ENCODE data around the gene FAM81A. TPM values are rescaled to one million over a fixed set of nuclear protein-coding genes. Genes with fewer than 3 reads are reported as not detected.
A peak's percentile ranks its signal among the peaks of the same experiment; 100 is the strongest.
"Not testable (repeated sequence)": the region's sequence is repeated elsewhere in the genome, so short reads cannot be mapped to it uniquely, and the experiment has no call there.

FAM81A gene
- under 1 TPM in 1 of 2 donors, not detected in 1; 0.21 TPM for total RNA-seq

DNA sequence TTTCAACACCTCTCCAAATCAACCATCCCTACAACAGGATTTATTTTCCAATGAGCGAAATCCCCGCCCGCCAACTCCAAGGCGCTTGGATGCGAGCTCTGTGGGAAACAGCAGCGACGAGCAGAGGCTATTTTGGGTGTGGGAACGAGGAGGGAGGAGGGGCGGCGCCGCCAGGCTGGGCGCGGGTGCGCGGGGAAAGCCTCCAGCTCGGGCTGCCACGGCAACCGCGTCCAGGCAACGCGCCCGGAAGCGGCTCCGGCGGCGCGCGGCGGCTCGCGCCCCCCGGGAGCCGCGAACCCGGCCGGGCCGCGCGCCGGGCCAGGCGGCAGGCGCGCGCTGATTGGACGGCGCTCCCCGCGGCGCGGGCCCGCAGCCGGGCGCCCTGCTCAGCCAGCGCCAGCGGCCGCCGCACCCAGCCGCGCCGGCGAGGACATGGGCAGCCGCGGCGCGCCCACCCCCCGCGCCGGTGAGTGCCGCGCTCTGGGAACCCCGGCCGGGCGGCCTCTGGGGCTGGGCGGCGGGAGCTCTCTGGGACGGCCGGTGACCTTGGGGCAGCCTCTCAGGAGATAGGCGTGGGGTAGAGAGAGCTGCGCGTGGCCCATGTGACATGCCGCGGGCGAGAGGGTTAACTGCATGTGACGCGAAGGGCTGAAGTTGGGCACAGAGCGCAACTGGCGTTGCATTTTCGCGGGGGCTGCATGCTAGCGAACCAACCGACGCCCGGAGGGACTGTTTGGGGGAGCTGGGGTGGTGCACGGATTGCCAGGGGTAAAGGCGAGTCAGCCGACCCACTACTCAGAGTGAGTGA, at the start of gene FAM81A:
FAM81A (plus strand) TSS at position 370 of the 808 bp plus-strand sequence. CDS start 20,441 bp downstream, outside the sequence.
- Mint-ChIP-seq H3K4me1 (ENCODE audit: low read depth) (peaks cover 14% of the 10 kb centered on the region), H3K4me3 (peak within 1 kb of the TSS; percentile 70 to 83), H3K36me3 (ENCODE audit: insufficient read depth in 2 of 2) (no peaks in the 10 kb centered on the region), H3K27me3 (ENCODE audit: low read depth) (peaks cover 69% of the 10 kb centered on the region), H3K27ac (no peak within 1 kb of the TSS), H3K9me3 (no peaks in the 10 kb centered on the region)
- ATAC-seq (replicated peaks in 1 of 2) (peak; percentile 83 to 85), DNase-seq (peak; percentile 48 to 53)

DNA sequence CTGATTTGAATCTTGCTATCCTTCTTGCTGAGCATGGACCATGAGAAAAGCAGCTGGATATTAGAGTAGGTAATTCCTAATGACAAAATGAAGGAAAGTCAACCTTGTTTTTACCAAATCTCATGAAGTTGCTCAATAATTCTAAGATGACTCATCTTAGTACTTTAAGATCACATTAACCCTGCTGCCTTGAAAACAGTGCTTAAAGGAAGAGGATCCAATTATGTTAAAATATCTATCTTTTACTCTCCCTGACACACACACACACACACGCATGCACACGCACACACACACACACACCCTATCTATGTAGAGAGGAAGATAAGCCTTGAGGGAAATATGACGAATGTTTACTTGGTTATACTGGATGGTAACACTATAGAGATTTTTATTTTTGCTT, 49.3 kb upstream of the FAM81A start:
- DNase-seq: no peak
- Mint-ChIP-seq H3K36me3 (ENCODE audit: insufficient read depth in 2 of 2) (no peaks in the 10 kb centered on the region), H3K4me3 (no peak overlapping the region), H3K27me3 (ENCODE audit: low read depth) (no peaks in the 10 kb centered on the region), H3K27ac (no peak overlapping the region), H3K4me1 (ENCODE audit: low read depth) (no peaks in the 10 kb centered on the region), H3K9me3 (no peaks in the 10 kb centered on the region)
- ATAC-seq (replicated peaks in 1 of 2): no peak

DNA sequence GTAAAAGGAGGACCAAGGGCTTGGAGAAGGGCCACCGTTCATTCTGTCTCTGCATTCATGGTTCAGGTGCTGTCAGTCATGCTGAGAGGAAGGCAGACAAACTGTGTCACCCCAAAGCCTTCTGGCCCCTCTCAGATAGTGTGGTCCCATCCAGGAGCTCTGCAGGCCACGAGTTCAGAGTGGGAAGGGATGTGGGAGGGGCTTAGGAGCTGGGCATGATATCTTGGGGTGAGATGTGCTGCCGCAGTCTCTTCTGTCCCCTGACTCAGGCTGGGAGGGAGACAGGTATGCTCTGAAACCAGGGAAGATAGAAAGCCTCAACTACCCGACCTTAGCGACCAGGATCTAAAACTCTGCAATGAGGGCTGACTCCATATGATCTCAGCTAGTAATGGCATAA, 45.7 kb upstream of the FAM81A start:
- H3K9me3 Mint-ChIP-seq: no peaks in the 10 kb centered on the region

DNA sequence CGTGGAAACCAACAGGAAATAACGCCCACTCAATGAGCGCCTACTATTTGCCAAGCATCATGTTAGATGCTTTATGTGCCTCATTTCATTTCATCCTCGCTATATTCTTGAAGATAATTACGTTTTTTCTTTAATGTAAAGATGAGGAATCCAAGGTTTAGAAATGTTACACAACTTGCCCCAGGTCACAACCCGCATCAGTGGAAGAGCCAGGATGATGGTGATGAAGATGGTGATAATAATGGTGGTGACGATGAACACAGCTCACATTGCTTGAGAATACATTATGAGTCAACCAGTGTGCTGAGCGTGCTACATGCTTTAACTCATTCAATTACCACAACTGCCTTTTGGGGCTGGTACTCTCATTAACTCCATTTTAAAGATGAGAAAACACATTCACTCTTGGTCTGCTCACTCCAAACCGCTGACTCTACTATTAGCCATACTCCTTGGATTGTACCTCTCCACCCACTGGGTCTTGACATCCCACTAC, 43.8 kb upstream of the FAM81A start:
- Mint-ChIP-seq H3K36me3 (ENCODE audit: insufficient read depth in 2 of 2) (no peaks in the 10 kb centered on the region), H3K4me3 (no peak overlapping the region), H3K27ac (no peak overlapping the region)

More for the DNA sequence above, 45.7 kb upstream of the FAM81A start:
- Mint-ChIP-seq H3K27me3 (ENCODE audit: low read depth) (peaks cover 13% of the 10 kb centered on the region), H3K36me3 (ENCODE audit: insufficient read depth in 2 of 2) (no peaks in the 10 kb centered on the region), H3K27ac (no peak overlapping the region), H3K4me1 (ENCODE audit: low read depth) (no peaks in the 10 kb centered on the region), H3K4me3 (no peak overlapping the region)
- DNase-seq (no peak), ATAC-seq (replicated peaks in 1 of 2) (no peak)

DNA sequence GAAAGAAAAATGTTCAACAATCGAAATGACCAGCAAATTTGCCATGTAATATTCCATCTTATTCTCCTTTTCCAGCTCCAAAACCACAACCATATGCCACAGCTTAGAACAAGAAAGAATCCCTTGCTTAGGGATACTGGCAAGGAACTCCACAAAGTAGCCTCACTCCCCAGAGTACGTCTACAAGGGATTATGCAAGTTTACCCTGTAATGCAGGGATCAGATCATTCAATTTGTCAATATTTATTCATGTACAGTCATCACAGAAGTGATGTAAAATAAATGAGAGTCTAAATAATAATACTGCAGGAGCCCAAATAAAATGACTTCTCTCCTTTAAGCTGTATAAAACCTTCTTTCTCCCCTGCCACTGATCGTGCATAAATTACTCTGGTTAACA, 41.8 kb upstream of the FAM81A start:
- Mint-ChIP-seq H3K36me3 (ENCODE audit: insufficient read depth in 2 of 2) (no peaks in the 10 kb centered on the region), H3K27ac (no peak overlapping the region), H3K27me3 (ENCODE audit: low read depth) (peaks cover 35% of the 10 kb centered on the region), H3K4me3 (no peak overlapping the region), H3K4me1 (ENCODE audit: low read depth) (no peaks in the 10 kb centered on the region), H3K9me3 (no peaks in the 10 kb centered on the region)
- DNase-seq (no peak), ATAC-seq (replicated peaks in 1 of 2) (no peak)

More for the DNA sequence above, 43.8 kb upstream of the FAM81A start:
- H3K27me3 Mint-ChIP-seq (ENCODE audit: low read depth): peaks cover 24% of the 10 kb centered on the region
- no peaks in the 10 kb centered on the region for H3K9me3 Mint-ChIP-seq
- ATAC-seq (replicated peaks in 1 of 2): peak in 1 of 2 donors; percentile 35
- no peaks in the 10 kb centered on the region for H3K4me1 Mint-ChIP-seq (ENCODE audit: low read depth)
- DNase-seq: no peak

DNA sequence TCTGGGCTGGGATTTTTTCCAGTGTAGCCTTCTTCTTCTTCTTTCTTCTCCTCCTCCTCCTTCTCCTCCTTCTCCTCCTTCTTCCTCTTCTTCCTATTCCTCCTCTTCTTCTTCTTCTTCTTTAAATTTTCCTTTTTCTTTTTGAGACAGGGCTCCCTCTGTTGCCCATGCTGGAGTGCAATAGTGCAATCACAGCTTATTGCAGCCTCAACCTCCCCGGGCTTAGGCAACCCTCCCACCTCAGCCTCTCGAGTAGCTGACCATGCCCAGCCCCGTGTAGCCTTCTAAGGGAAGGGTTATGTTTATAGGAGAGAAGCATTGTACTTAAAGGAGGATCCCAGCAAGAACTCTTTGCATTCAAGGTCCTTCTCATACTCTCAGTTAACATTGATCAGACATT, 41.3 kb upstream of the FAM81A start:
- H3K4me1 Mint-ChIP-seq (ENCODE audit: low read depth): no peaks in the 10 kb centered on the region
- no peaks in the 10 kb centered on the region for H3K9me3 Mint-ChIP-seq
- DNase-seq (no peak), ATAC-seq (replicated peaks in 1 of 2) (no peak)
- H3K36me3 Mint-ChIP-seq (ENCODE audit: insufficient read depth in 2 of 2): no peaks in the 10 kb centered on the region
- H3K4me3 Mint-ChIP-seq: no peak overlapping the region
- peaks cover 35% of the 10 kb centered on the region for H3K27me3 Mint-ChIP-seq (ENCODE audit: low read depth)
- H3K27ac Mint-ChIP-seq: no peak overlapping the region

DNA sequence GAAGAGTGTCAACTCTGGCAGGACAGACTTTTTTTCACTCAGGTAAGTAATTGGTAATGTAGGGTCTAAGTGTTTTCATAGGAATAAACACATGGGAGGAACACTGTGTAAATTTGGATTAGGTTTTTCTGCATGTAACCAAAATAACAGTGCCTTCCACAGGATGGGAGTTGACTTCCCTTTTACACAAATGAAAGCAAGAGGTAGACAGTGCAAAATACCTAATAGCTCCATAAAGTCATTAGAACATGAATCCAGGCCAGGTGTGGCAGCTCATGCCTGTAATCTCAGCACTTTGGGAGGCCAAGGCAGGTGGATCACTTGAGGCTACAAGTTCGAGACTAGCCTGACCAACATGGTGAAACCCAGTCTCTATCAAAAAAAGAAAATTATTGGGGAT, 39.8 kb upstream of the FAM81A start:
- Mint-ChIP-seq H3K4me3 (no peak overlapping the region), H3K27ac (no peak overlapping the region), H3K27me3 (ENCODE audit: low read depth) (peaks cover 35% of the 10 kb centered on the region), H3K4me1 (ENCODE audit: low read depth) (no peaks in the 10 kb centered on the region), H3K36me3 (ENCODE audit: insufficient read depth in 2 of 2) (no peaks in the 10 kb centered on the region), H3K9me3 (no peaks in the 10 kb centered on the region)
- no peak for DNase-seq
- no peak for ATAC-seq (replicated peaks in 1 of 2)

DNA sequence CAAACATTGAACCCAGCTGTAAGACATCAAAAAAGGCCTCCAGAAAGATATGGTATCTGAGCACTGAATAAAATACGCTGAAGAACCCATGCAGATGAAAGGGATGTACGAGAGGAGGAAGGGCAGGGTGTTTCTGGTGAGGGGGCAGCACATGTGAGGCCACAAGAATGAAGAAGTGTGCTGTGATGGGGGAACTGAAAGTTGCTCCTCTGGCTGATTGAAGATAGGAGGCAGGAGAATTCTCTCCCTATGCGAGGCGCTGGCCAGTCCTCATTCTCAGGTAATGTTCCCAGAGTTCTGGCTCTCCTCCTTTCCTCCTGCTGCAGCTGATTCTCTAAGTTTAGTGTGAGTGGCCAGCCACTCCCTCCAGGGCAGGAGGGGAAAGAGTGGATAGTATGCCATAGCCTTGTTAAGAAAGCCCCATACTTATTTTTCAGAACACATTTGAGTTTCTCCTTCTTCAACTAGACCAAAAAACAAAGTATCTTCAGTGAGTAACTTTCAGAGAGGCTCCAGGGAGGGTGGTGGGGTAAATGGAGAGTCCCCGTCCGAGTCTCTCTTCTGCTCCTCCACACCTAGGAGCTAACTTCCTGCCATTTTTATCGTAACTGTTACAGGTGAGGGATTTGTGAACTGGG, 38.4 kb upstream of the FAM81A start:
- no peak for ATAC-seq (replicated peaks in 1 of 2)

DNA sequence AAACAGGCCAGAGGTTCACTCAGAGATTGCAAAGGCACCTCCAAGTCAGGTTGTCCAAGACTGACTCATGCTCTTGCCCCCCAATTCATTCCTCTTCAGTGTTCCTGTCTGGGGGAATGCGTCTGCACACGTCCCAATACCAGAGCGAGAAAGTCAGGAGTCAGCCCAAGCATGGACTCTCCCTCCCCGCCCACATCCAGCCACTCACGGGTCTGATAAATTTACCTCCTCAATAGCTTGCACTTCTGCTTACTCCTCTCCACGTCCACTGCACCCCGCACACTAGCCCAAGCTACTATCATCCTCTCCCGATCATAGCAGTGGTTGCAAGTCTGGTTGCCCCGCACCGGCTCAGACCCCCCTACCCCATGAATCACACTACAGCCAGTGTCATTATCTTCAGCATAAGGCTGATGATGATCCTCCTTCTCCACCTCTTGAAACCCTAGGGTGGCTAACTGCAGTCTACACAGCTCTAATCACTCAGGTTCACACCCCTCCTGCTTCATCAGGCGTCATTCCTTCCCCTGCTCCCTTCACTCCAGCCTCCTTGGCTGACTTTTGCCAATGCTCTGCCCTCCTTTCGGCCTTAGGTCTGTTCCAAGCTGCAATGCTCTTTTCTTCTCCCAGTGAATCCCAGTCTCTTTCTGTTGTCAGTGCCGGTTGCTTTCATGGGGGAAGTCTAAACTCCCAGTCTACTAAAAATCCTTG, 37.7 kb upstream of the FAM81A start:
- DNase-seq (no peak), ATAC-seq (replicated peaks in 1 of 2) (no peak)
- no peak overlapping the region for H3K4me3 Mint-ChIP-seq
- no peaks in the 10 kb centered on the region for H3K9me3 Mint-ChIP-seq
- H3K4me1 Mint-ChIP-seq (ENCODE audit: low read depth): no peaks in the 10 kb centered on the region
- H3K27ac Mint-ChIP-seq: no peak overlapping the region
- peaks cover 35% of the 10 kb centered on the region for H3K27me3 Mint-ChIP-seq (ENCODE audit: low read depth)
- H3K36me3 Mint-ChIP-seq (ENCODE audit: insufficient read depth in 2 of 2): no peaks in the 10 kb centered on the region

More for the DNA sequence above, 38.4 kb upstream of the FAM81A start:
- H3K27ac Mint-ChIP-seq: no peak overlapping the region
- no peaks in the 10 kb centered on the region for H3K4me1 Mint-ChIP-seq (ENCODE audit: low read depth)
- no peaks in the 10 kb centered on the region for H3K36me3 Mint-ChIP-seq (ENCODE audit: insufficient read depth in 2 of 2)
- H3K4me3 Mint-ChIP-seq: no peak overlapping the region
- peaks cover 35% of the 10 kb centered on the region for H3K27me3 Mint-ChIP-seq (ENCODE audit: low read depth)
- DNase-seq: no peak
- no peaks in the 10 kb centered on the region for H3K9me3 Mint-ChIP-seq

DNA sequence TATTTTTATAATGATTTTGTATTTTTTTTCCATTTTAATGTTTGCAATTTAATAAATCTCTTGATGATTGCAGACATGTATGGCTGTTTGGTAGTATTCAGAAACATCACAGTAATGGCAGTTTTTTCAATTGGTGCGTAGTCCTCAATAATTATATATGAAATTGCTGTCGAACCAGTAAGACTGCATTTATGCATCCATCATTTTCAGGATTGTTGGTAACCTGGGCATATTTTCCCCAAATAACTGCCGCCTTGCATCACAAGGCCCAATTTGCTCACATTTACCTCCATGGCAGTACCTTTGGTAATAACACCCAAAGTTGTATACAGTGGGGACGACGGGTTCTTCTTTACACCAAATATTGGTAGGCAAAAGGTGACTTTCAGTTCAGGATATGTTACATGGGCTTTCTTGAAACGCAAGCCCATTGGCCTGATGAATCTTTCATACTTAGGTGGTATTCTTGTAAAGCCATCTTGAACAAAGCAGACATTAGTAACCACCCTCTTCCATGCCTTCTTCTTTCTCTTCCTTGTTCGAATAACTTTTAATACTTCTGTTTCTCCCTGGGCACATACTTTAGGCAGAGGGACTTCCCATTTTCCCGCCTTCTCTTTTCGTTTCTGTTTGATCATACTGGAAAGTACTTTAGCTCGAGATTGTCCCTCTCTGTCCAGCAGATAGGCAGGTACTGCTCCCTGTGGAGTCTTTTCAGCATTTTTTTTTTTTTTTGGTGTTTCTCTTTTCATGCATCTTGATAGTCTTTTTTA, 36.7 kb upstream of the FAM81A start:
- not testable (repeated sequence) for H3K4me3 Mint-ChIP-seq; ATAC-seq (replicated peaks in 1 of 2); H3K4me1 Mint-ChIP-seq (ENCODE audit: low read depth); DNase-seq; H3K27ac Mint-ChIP-seq; H3K36me3 Mint-ChIP-seq (ENCODE audit: insufficient read depth in 2 of 2); H3K9me3 Mint-ChIP-seq
- peaks cover 30% of the 10 kb centered on the region for H3K27me3 Mint-ChIP-seq (ENCODE audit: low read depth)

DNA sequence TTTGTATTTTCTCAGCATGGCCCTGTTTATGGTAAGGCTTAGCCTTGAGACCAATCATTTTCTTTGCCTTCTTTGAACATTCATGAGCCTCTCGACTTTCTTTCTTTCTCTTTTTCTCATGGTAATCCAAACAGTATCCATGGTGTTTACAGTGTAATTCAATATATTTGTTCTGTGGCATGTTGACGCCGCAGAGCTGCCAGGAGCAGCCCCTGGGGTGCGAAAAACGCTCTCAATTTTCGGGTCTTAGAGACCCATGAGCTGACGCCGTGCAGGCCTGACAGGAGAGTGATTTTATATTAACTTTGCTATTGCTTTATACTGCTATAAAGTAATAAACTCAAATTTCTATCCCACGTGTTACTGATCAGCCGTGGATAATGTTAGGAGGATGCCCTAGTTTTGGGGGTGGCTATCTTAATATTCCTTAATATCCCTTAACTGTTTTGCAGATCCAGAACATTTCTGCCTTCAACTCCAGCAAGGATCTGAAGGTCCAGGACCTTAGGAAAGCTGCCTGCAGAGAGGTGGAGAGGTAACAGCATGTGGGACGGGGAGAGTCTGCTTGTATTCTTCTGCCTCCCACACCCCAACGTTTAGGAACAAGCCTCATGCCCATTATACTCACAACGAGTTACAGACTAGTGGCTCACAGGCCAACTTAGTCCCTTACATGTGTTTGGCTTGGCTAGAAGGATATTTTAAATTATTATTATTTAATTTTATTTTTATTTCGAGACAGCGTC, 36.0 kb upstream of the FAM81A start:
- H3K9me3 Mint-ChIP-seq: no peaks in the 10 kb centered on the region
- peaks cover 22% of the 10 kb centered on the region for H3K27me3 Mint-ChIP-seq (ENCODE audit: low read depth)
- H3K4me1 Mint-ChIP-seq (ENCODE audit: low read depth): no peaks in the 10 kb centered on the region
- no peaks in the 10 kb centered on the region for H3K36me3 Mint-ChIP-seq (ENCODE audit: insufficient read depth in 2 of 2)
- DNase-seq (no peak), ATAC-seq (replicated peaks in 1 of 2) (no peak)
- H3K4me3 Mint-ChIP-seq: no peak overlapping the region
- no peak overlapping the region for H3K27ac Mint-ChIP-seq

DNA sequence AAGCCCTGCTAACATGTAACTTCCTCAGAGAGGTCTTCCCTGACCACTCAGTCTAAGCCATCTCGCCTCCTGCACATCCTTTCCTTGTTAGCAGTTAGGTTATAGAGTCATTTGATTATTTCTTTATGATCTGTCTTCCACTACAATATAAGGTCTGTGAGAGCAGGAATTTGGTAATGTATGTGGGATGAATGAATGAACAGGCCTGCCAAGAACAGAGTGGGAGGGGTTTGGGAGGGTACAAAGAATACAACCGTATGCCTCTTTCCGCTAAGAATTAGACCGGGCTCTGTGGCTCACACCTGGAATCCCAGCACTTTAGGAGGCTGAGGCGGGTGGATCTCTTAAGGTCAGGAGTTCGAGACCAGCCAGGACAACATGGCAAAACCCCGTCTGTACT, 32.9 kb upstream of the FAM81A start:
- H3K9me3 Mint-ChIP-seq: no peaks in the 10 kb centered on the region
- H3K4me3 Mint-ChIP-seq: no peak overlapping the region
- DNase-seq (no peak), ATAC-seq (replicated peaks in 1 of 2) (no peak)
- no peak overlapping the region for H3K27ac Mint-ChIP-seq
- peaks cover 7% of the 10 kb centered on the region for H3K27me3 Mint-ChIP-seq (ENCODE audit: low read depth)
- H3K4me1 Mint-ChIP-seq (ENCODE audit: low read depth): peaks cover under 1% of the 10 kb centered on the region
- H3K36me3 Mint-ChIP-seq (ENCODE audit: insufficient read depth in 2 of 2): no peaks in the 10 kb centered on the region
